GM20431 (cell line): ENCODE measurements around the gene TUBB3.
"Not testable (repeated sequence)": the region's sequence is repeated elsewhere in the genome, so short reads cannot be mapped to it uniquely, and the experiment has no call there.

Experiments
- in situ Hi-C: fragments of 300-500 bp; cut with MseI, MboI; formaldehyde crosslinking; loops from one replicate; pipeline ENCODE4 v1.15.0; 2020; ENCODE audit warnings: low sequenced_read_pairs; ENCODE audit not compliant: unreplicated experiment

The TUBB3 gene

GRCh38 chr16:89899879-89900481, 23.2 kb upstream of the TUBB3 start:
- in situ Hi-C loops, result no loop called here

GRCh38 chr16:89900885-89901284, 22.3 kb upstream of the TUBB3 start:
- in situ Hi-C loops, result no loop called here

GRCh38 chr16:89902980-89903379, 20.2 kb upstream of the TUBB3 start:
- in situ Hi-C loops, result no loop called here

GRCh38 chr16:89903908-89904515, 19.1 kb upstream of the TUBB3 start:
- in situ Hi-C loops, result no loop called here

- in situ Hi-C loops, result no loop called here
These were observed 18.3 kb upstream of the TUBB3 start for GRCh38 chr16:89904606-89905510.

- in situ Hi-C loops, result no loop called here
These were observed 17.5 kb upstream of the TUBB3 start for GRCh38 chr16:89905511-89906139.

- in situ Hi-C loops, result no loop called here
These were observed 16.8 kb upstream of the TUBB3 start for GRCh38 chr16:89906140-89907025.

- in situ Hi-C loops, result no loop called here
These were observed 15.9 kb upstream of the TUBB3 start for GRCh38 chr16:89907055-89907814.

GRCh38 chr16:89908236-89908635, 14.9 kb upstream of the TUBB3 start:
- in situ Hi-C loops, result no loop called here

- in situ Hi-C loops, result no loop called here
These were observed 13.1 kb upstream of the TUBB3 start for GRCh38 chr16:89909777-89910716.

GRCh38 chr16:89910717-89911354, 12.3 kb upstream of the TUBB3 start:
- in situ Hi-C loops, result no loop called here

GRCh38 chr16:89911375-89911774, 11.8 kb upstream of the TUBB3 start:
- in situ Hi-C loops, result no loop called here

- in situ Hi-C loops, result no loop called here
These were observed 11.0 kb upstream of the TUBB3 start for GRCh38 chr16:89912143-89912542.

- in situ Hi-C loops, result no loop called here
These were observed 10.5 kb upstream of the TUBB3 start for GRCh38 chr16:89912627-89913026.

- in situ Hi-C loops, result no loop called here
These were observed 9.4 kb upstream of the TUBB3 start for GRCh38 chr16:89913408-89914387.

GRCh38 chr16:89914642-89915285, 8.4 kb upstream of the TUBB3 start:
- in situ Hi-C loops, result not testable (repeated sequence)
